Stimulated activated CD4-positive, alpha-beta T cell treated with anti-CD3 and anti-CD28 coated beads, Interleukin-2, amount 100 ng/mL, for 4 hours (primary cell): ENCODE data around the gene DPF3.

ENCODE experiments used
- DNase-seq: peaks from one replicate; pipeline ENCODE4 v3.0.0-alpha.2; 2020; ENCODE audit warnings: low read depth

DPF3 gene

GRCh38 chr14:72715850-72716228 is 178.1 kb downstream of the DPF3 start:
- DNase-seq = no peak

- no peak for DNase-seq
Observed at GRCh38 chr14:72715215-72715849, 178.6 kb downstream of the DPF3 start.

GRCh38 chr14:72714871-72715214 is 179.1 kb downstream of the DPF3 start:
- no peak for DNase-seq

- no peak for DNase-seq
Observed at GRCh38 chr14:72714094-72714493, 179.8 kb downstream of the DPF3 start.

GRCh38 chr14:72711936-72712335 is 182.0 kb downstream of the DPF3 start:
- DNase-seq = no peak

- no peak for DNase-seq
Observed at GRCh38 chr14:72709916-72710611, 183.8 kb downstream of the DPF3 start.

- DNase-seq = no peak
Observed at GRCh38 chr14:72708708-72709475, 185.0 kb downstream of the DPF3 start.

GRCh38 chr14:72708222-72708621 is 185.7 kb downstream of the DPF3 start:
- no peak for DNase-seq

GRCh38 chr14:72706485-72706884 is 187.4 kb downstream of the DPF3 start:
- DNase-seq = no peak

- DNase-seq = no peak
Observed at GRCh38 chr14:72704502-72704901, 189.4 kb downstream of the DPF3 start.

GRCh38 chr14:72701605-72702004 is 192.3 kb downstream of the DPF3 start:
- DNase-seq = no peak

GRCh38 chr14:72701237-72701565 is 192.7 kb downstream of the DPF3 start:
- no peak for DNase-seq

- no peak for DNase-seq
Observed at GRCh38 chr14:72700338-72701236, 193.3 kb downstream of the DPF3 start.

GRCh38 chr14:72699852-72700257 is 194.0 kb downstream of the DPF3 start:
- DNase-seq = no peak

- no peak for DNase-seq
Observed at GRCh38 chr14:72699443-72699842, 194.5 kb downstream of the DPF3 start.

- no peak for DNase-seq
Observed at GRCh38 chr14:72692696-72693095, 201.2 kb downstream of the DPF3 start.

GRCh38 chr14:72690324-72690723 is 203.6 kb downstream of the DPF3 start:
- no peak for DNase-seq

- no peak for DNase-seq
Observed at GRCh38 chr14:72688990-72689671, 204.8 kb downstream of the DPF3 start.

- DNase-seq = no peak
Observed at GRCh38 chr14:72686832-72687231, 207.1 kb downstream of the DPF3 start.

- no peak for DNase-seq
Observed at GRCh38 chr14:72686101-72686500, 207.8 kb downstream of the DPF3 start.

GRCh38 chr14:72685456-72685855 is 208.4 kb downstream of the DPF3 start:
- no peak for DNase-seq

- DNase-seq = no peak
Observed at GRCh38 chr14:72683787-72684186, 210.1 kb downstream of the DPF3 start.
